HepG2 (cell line): Measurements from ENCODE around the gene ARFGEF3. TPM values are rescaled to one million over a fixed set of nuclear protein-coding genes. Genes with fewer than 3 reads are reported as not detected.

Source experiments
- BCLAF1 ChIP-seq: fragments of 450-650 bp; IDR thresholded peaks from 2 replicates; pipeline ENCODE4 v1.6.1; 2017; ENCODE audit warnings: mild to moderate bottlenecking
- KIAA2018 ChIP-seq: sonication (generic); formaldehyde crosslinking; IDR thresholded peaks from 2 replicates; pipeline ENCODE4 v1.5.0; 2020; ENCODE audit warnings: mild to moderate bottlenecking, missing genetic modification reagents, borderline replicate concordance
- KLF15 ChIP-seq: sonication (generic); formaldehyde crosslinking; IDR thresholded peaks from 2 replicates; pipeline ENCODE4 v1.8.1; 2023; ENCODE audit warnings: borderline replicate concordance, mild to moderate bottlenecking, inconsistent platforms, missing genetic modification reagents, mixed read lengths
- MATR3 ChIP-seq: sonication (generic); formaldehyde crosslinking; IDR thresholded peaks from 2 replicates; pipeline ENCODE4 v1.4.0; 2020; ENCODE audit warnings: missing genetic modification reagents
- PAXIP1 ChIP-seq: sonication (generic); formaldehyde crosslinking; conservative IDR thresholded peaks from 2 replicates; pipeline ENCODE4 v1.4.0; 2020; ENCODE audit warnings: mild to moderate bottlenecking, missing genetic modification reagents, moderate library complexity
- SMAD9 ChIP-seq: sonication (generic); formaldehyde crosslinking; IDR thresholded peaks from 2 replicates; pipeline ENCODE4 v1.5.1; 2020; ENCODE audit warnings: mild to moderate bottlenecking, missing genetic modification reagents
- SP4 ChIP-seq: sonication (generic); formaldehyde crosslinking; IDR thresholded peaks from 2 replicates; pipeline ENCODE4 v1.8.1; 2023; ENCODE audit warnings: mild to moderate bottlenecking, missing genetic modification reagents
- ZMYM4 ChIP-seq: sonication (generic); formaldehyde crosslinking; IDR thresholded peaks from 2 replicates; pipeline ENCODE4 v1.8.1; 2023; ENCODE audit warnings: mild to moderate bottlenecking, missing genetic modification reagents
- ZNF280B ChIP-seq: sonication (generic); formaldehyde crosslinking; IDR thresholded peaks from 2 replicates; pipeline ENCODE4 v1.5.0; 2020; ENCODE audit warnings: missing genetic modification reagents, mild to moderate bottlenecking, borderline replicate concordance
- ZNF33B ChIP-seq: sonication (generic); formaldehyde crosslinking; IDR thresholded peaks from 2 replicates; pipeline ENCODE4 v1.5.1; 2020; ENCODE audit warnings: mild to moderate bottlenecking, missing genetic modification reagents
- ZNF354B ChIP-seq: sonication (generic); formaldehyde crosslinking; IDR thresholded peaks from 2 replicates; pipeline ENCODE4 v1.8.0; 2022; ENCODE audit warnings: mild to moderate bottlenecking, missing genetic modification reagents
- ZNF720 ChIP-seq: sonication (generic); formaldehyde crosslinking; IDR thresholded peaks from 2 replicates; pipeline ENCODE4 v1.4.0; 2020; ENCODE audit warnings: missing genetic modification reagents
- ZNF788 ChIP-seq: sonication (generic); formaldehyde crosslinking; IDR thresholded peaks from 2 replicates; pipeline ENCODE4 v1.5.0; 2020; ENCODE audit warnings: mild to moderate bottlenecking, missing genetic modification reagents, borderline replicate concordance
- polyA plus RNA-seq, 8 experiments: library from polyadenylated mRNA; depleted of rRNA in 3 of 8; stranded (reverse) in 7 of 8; unstranded in 1 of 8; fragments of >200 nt; fragmentation: Illumina TruSeq in 4 of 8; extraction: Trizol in 4 of 8; gene quantifications; 2 replicates each; pipeline versions ENCODE4 v1.2.1 to v1.2.3, GENCODE V29; 2011 to 2016; ENCODE audit warnings: low read depth in 4 of 8, missing spikeins in 1 of 8, mixed read lengths in 1 of 8; ENCODE audit not compliant: insufficient read depth in 1 of 8
- total RNA-seq, 5 experiments: library from RNA; depleted of rRNA; stranded (reverse); fragments of >200 nt; fragmentation: Illumina TruSeq; extraction: Trizol; gene quantifications; 2 replicates each; pipeline ENCODE4 v1.2.3, GENCODE V29; 2016; ENCODE audit warnings: low read depth in 1 of 5

Gene ARFGEF3
- total and polyA plus RNA-seq, 2 of the 13 experiments (the other 11 are each of a cell fraction or from before 2014, with no cell fraction given) = 0.60 to 2.6 TPM

GRCh38 chr6:138297761-138298298 is 136.1 kb downstream of the ARFGEF3 start (continued):
- TF ChIP-seq KIAA2018 (CRISPR knock-in tag) = no peak
- no peak for TF ChIP-seq ZNF33B (CRISPR knock-in tag)
- peak; percentile 52 for TF ChIP-seq PAXIP1 (CRISPR knock-in tag)
- no peak for TF ChIP-seq KLF15 (CRISPR knock-in tag)
- no peak for TF ChIP-seq ZNF720 (CRISPR knock-in tag)
- TF ChIP-seq ZNF354B (CRISPR knock-in tag) = no peak
- TF ChIP-seq SP4 = no peak
- TF ChIP-seq ZMYM4 (CRISPR knock-in tag) = peak; percentile 73; the same call in 1 of the 2 replicates
- no peak for TF ChIP-seq SMAD9 (CRISPR knock-in tag)
- TF ChIP-seq MATR3 = no peak
- no peak for TF ChIP-seq BCLAF1
- TF ChIP-seq ZNF280B = no peak
- TF ChIP-seq ZNF788 = no peak
